IPS DF 6.9 (cell line): ENCODE measurements around the gene OSBPL2.

Source experiments
- DNase-seq: peaks from one replicate; pipeline ENCODE4 v3.0.0-alpha.2; 2013; ENCODE audit warnings: low read depth, low spot score
- H3K27ac ChIP-seq: one replicate; pipeline ENCODE4 v1.5.1; 2013; ENCODE audit warnings: low read length, control low read depth
- H3K27me3 ChIP-seq: 2 replicates; pipeline ENCODE4 v1.6.1; 2013; ENCODE audit warnings: mild to moderate bottlenecking, low read length; ENCODE audit not compliant: control insufficient read depth, insufficient read depth
- H3K36me3 ChIP-seq: 2 replicates; pipeline ENCODE4 v1.6.1; 2013; ENCODE audit warnings: low read length; ENCODE audit not compliant: control insufficient read depth, insufficient read depth
- H3K4me1 ChIP-seq: 2 replicates; pipeline ENCODE4 v1.6.1; 2013; ENCODE audit warnings: low read length; ENCODE audit not compliant: control insufficient read depth, insufficient read depth
- H3K4me3 ChIP-seq: 2 replicates; pipeline ENCODE4 v1.5.1; 2013; ENCODE audit warnings: mild to moderate bottlenecking, low read length
- H3K9me3 ChIP-seq: 2 replicates; pipeline ENCODE4 v1.6.1; 2013; ENCODE audit warnings: low read length, inconsistent platforms; ENCODE audit not compliant: control insufficient read depth, insufficient read depth
- WGBS: extraction: QIAGEN DNeasy Blood & Tissue Kit; methylation state at CpG from one replicate; pipeline ENCODE4 v1.1.7; 2013; ENCODE audit warnings: mixed read lengths, missing lambda C conversion rate; ENCODE audit not compliant: insufficient read length, insufficient coverage; 5-methylcytosine and 5-hydroxymethylcytosine counted together

The OSBPL2 gene

DNA sequence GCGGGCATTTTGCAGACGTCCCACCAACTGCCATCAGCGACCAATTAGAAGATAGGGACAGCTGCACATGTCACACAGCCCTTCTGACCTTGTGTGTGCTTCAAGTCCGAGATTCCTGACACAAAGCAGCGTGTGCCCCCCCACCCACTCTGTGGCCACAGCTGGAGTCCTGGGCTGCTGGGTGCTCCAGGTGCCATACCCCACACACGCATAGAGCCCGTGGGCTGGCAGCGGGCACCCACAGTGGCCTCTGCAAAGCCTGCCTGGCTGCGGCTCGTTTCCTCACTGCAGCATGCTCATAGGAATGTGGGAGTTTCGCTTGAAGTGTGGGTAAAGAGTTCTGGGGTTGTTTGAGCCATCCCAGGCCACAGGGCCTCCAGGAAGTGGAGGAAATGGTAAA lies 62.0 kb downstream of the OSBPL2 start:
- DNase-seq = no peak
- Histone ChIP-seq H3K4me3 (no peak overlapping the region), H3K27ac (no peak overlapping the region), H3K27me3 (no peaks in the 10 kb centered on the region), H3K4me1 (peaks cover 3% of the 10 kb centered on the region; the same call in 1 of the 2 replicates), H3K36me3 (peaks cover 15% of the 10 kb centered on the region; the same call in 1 of the 2 replicates), H3K9me3 (no peaks in the 10 kb centered on the region)
- no CpG with 5 or more reads among the region's 11 CpGs for WGBS

- WGBS = no CpG with 5 or more reads among the region's 11 CpGs
- H3K9me3 ChIP-seq = no peaks in the 10 kb centered on the region
- H3K4me3 ChIP-seq = no peak overlapping the region
- peaks cover 3% of the 10 kb centered on the region; the same call in 1 of the 2 replicates for H3K4me1 ChIP-seq
- no peak for DNase-seq
- no peak overlapping the region for H3K27ac ChIP-seq
- H3K36me3 ChIP-seq = peaks cover 23% of the 10 kb centered on the region
- no peaks in the 10 kb centered on the region for H3K27me3 ChIP-seq
Measured at GRCh38 chr20:62301111-62301668, 62.9 kb downstream of the OSBPL2 start.

- H3K36me3 ChIP-seq = peaks cover 28% of the 10 kb centered on the region
- H3K27ac ChIP-seq = no peak overlapping the region
- H3K4me1 ChIP-seq = peaks cover 3% of the 10 kb centered on the region; the same call in 1 of the 2 replicates
- peak; percentile 67 for DNase-seq
- H3K27me3 ChIP-seq = no peaks in the 10 kb centered on the region
- no peaks in the 10 kb centered on the region for H3K9me3 ChIP-seq
- peak overlapping the region; percentile 62; the same call in 1 of the 2 replicates for H3K4me3 ChIP-seq
- WGBS = no CpG with 5 or more reads among the region's 24 CpGs
Measured at GRCh38 chr20:62301773-62302340, 63.5 kb downstream of the OSBPL2 start.

- Histone ChIP-seq H3K27ac (no peak within 1 kb of the TSS), H3K4me3 (peak within 1 kb of the TSS; percentile 94), H3K9me3 (no peaks in the 10 kb centered on the region), H3K27me3 (no peaks in the 10 kb centered on the region), H3K36me3 (peaks cover 32% of the 10 kb centered on the region), H3K4me1 (peaks cover 3% of the 10 kb centered on the region; the same call in 1 of the 2 replicates)
- WGBS = no CpG with 5 or more reads among the region's 81 CpGs
- peak; percentile 82 for DNase-seq
Measured at GRCh38 chr20:62302341-62303061, 64.2 kb downstream of the OSBPL2 start, which contains the start of gene ADRM1. TSS of gene ADRM1 (plus strand) at chr20:62302997. CDS start at chr20:62303569, 572 bp downstream.

DNA sequence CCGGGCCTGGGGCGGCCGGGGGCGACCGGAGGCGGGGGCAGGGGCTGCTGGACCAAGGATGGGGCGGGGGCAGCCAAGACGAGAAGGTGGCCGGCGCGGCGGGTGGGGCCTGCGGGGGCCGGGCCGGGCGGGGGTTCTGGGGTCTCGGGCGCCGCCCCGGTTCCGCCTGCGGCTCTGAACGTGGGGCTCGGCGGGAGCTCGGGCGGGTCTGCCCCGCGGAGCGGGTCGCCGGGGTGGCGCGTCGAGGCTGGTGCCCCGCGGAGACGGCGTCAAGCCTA lies 64.7 kb downstream of the OSBPL2 start:
- DNase-seq = no peak
- WGBS = no CpG with 5 or more reads among the region's 39 CpGs
- Histone ChIP-seq H3K4me3 (peak overlapping the region; percentile 94), H3K9me3 (no peaks in the 10 kb centered on the region), H3K27ac (no peak overlapping the region), H3K36me3 (peaks cover 37% of the 10 kb centered on the region), H3K27me3 (no peaks in the 10 kb centered on the region), H3K4me1 (peaks cover 3% of the 10 kb centered on the region; the same call in 1 of the 2 replicates)

GRCh38 chr20:62303340-62304226 lies 65.3 kb downstream of the OSBPL2 start:
- no peaks in the 10 kb centered on the region for H3K9me3 ChIP-seq
- no peaks in the 10 kb centered on the region for H3K27me3 ChIP-seq
- no peak for DNase-seq
- peaks cover 43% of the 10 kb centered on the region for H3K36me3 ChIP-seq
- no CpG with 5 or more reads among the region's 66 CpGs for WGBS
- peaks cover 3% of the 10 kb centered on the region; the same call in 1 of the 2 replicates for H3K4me1 ChIP-seq
- no peak overlapping the region for H3K27ac ChIP-seq
- H3K4me3 ChIP-seq = peak overlapping the region; percentile 94

- peak overlapping the region; percentile 94; the same call in 1 of the 2 replicates for H3K4me3 ChIP-seq
- H3K4me1 ChIP-seq = peaks cover 3% of the 10 kb centered on the region; the same call in 1 of the 2 replicates
- H3K9me3 ChIP-seq = no peaks in the 10 kb centered on the region
- peaks cover 49% of the 10 kb centered on the region for H3K36me3 ChIP-seq
- no peak overlapping the region for H3K27ac ChIP-seq
- no peaks in the 10 kb centered on the region for H3K27me3 ChIP-seq
- no peak for DNase-seq
- no CpG with 5 or more reads among the region's 29 CpGs for WGBS
Measured at GRCh38 chr20:62304331-62305148, 66.2 kb downstream of the OSBPL2 start.

- H3K4me1 ChIP-seq = peaks cover 3% of the 10 kb centered on the region; the same call in 1 of the 2 replicates
- no peak overlapping the region for H3K4me3 ChIP-seq
- H3K9me3 ChIP-seq = no peaks in the 10 kb centered on the region
- no peak for DNase-seq
- no CpG with 5 or more reads among the region's 18 CpGs for WGBS
- no peaks in the 10 kb centered on the region for H3K27me3 ChIP-seq
- no peak overlapping the region for H3K27ac ChIP-seq
- peaks cover 53% of the 10 kb centered on the region for H3K36me3 ChIP-seq
Measured at GRCh38 chr20:62305149-62305764, 66.9 kb downstream of the OSBPL2 start.

GRCh38 chr20:62305765-62306413 lies 67.6 kb downstream of the OSBPL2 start:
- Histone ChIP-seq H3K27me3 (no peaks in the 10 kb centered on the region), H3K27ac (no peak overlapping the region), H3K9me3 (no peaks in the 10 kb centered on the region), H3K4me1 (peaks cover 3% of the 10 kb centered on the region; the same call in 1 of the 2 replicates), H3K36me3 (peaks cover 59% of the 10 kb centered on the region), H3K4me3 (no peak overlapping the region)
- no CpG with 5 or more reads among the region's 33 CpGs for WGBS
- no peak for DNase-seq
